Uterus (tissue), 2 donors: Measurements from ENCODE around the gene SPON1.

Experiments used
- CTCF ChIP-seq, 4 experiments: fragments of 200-600 bp in 2 of 4; fragments of 450-650 bp in 2 of 4; sonication (generic) in 2 of 4; IDR thresholded peaks; one replicate each; pipeline ENCODE4 v1.5.1; 2016 to 2019; ENCODE audit warnings: antibody characterized with exemption in 4 of 4, mild to moderate bottlenecking in 2 of 4, moderate library complexity in 1 of 4
- POLR2A ChIP-seq, 2 donors: fragments of 450-650 bp; IDR thresholded peaks; one replicate each; pipeline ENCODE4 v1.6.1; 2016; ENCODE audit warnings: antibody characterized with exemption in 2 of 2, mild to moderate bottlenecking in 1 of 2, moderate library complexity in 1 of 2

GRCh38 chr11:14202251-14203196 lies 240.0 kb downstream of the SPON1 start:
- TF ChIP-seq CTCF (IDR thresholded peaks at IDR 0.05) = no peak
- TF ChIP-seq POLR2A (IDR thresholded peaks at IDR 0.05) = no peak
